NAMALWA (cell line): ENCODE data around the gene AGTPBP1.
A peak's percentile ranks its signal among the peaks of the same experiment; 100 is the strongest.
"Not testable (repeated sequence)": the region's sequence is repeated elsewhere in the genome, so short reads cannot be mapped to it uniquely, and the experiment has no call there.

Experiments used
- DNase-seq: peaks from one replicate; pipeline ENCODE4 v3.0.0-alpha.2; 2015; ENCODE audit warnings: low spot score

Gene AGTPBP1

GRCh38 chr9:85719411-85719810 lies 22.3 kb downstream of the AGTPBP1 start:
- DNase-seq = not testable (repeated sequence)

DNA sequence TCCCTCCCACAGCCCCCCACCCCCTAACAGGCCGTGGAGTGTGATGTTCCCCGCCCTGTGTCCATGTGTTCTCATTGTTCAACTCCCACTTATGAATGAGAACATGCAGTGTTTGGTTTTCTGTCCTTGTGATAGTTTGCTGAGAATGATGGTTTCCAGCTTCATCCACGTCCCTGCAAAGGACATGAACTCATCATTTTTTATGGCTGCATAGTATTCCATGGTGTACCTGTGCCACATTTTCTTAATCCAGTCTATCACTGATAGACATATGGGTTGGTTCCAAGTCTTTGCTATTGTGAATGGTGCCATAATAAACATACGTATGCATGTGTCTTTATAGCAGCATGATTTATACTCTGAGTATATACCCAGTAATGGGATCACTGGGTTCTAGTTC lies 23.9 kb downstream of the AGTPBP1 start:
- not testable (repeated sequence) for DNase-seq

DNA sequence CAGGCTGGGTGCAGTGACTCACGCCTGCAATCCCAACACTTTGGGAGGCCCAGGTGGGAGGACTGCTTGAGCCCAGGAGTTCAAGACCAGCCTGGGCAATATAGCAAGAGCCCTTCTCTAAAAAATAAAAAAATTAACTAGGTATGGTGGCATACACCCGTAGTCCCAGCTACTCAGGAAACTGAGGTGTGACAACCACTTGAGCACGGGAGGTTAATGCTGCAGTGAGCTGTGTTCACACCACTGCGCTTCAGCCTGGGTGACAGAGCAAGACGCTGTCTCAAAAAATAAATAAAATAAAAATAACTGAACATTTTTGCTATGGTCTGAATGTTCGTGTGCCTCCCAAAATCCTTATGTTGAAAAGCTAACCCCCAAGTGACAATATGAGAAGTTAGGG lies 24.5 kb downstream of the AGTPBP1 start:
- no peak for DNase-seq

- DNase-seq = peak; percentile 60
Measured at GRCh38 chr9:85716031-85716877, 25.5 kb downstream of the AGTPBP1 start.

GRCh38 chr9:85715587-85715986 lies 26.2 kb downstream of the AGTPBP1 start:
- peak; percentile 30 for DNase-seq

DNA sequence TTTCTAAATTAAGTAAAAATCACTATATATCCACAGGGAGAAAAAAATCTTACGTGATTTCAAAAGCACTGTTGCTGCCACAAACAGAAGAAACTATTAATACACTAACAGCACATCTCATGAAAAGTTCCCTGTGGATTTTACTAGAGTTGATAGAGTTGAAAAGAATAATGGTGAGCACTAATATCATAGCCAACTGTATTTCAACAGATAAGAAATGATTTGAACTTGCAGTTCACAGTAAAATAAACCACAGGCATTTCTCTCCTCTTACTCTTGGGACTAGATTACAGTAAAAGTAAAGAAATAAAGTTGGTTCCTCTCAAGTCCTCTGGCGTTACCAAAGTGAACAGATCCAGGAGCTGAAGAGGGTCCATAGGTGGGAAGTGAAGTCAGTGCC lies 27.9 kb downstream of the AGTPBP1 start:
- no peak for DNase-seq

DNA sequence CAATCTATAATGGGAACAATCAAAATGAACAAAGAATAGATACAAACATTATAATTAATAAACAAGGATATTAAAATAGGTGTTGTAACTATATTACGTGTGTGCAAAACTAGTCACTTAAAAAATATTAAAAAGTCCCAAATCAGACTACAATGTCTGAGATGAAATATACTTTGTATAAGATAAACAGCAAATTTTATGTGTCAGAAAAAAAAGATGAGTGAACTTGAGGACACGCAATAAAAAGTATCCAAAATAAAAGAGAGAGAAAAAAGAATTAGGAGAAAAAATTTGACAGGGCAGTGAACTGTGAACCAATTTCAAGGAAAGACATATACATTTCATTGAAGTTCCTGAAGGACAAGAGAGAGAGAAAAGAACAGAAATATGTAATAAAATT lies 37.0 kb downstream of the AGTPBP1 start:
- no peak for DNase-seq

GRCh38 chr9:85703398-85703797 lies 38.4 kb downstream of the AGTPBP1 start:
- no peak for DNase-seq

DNA sequence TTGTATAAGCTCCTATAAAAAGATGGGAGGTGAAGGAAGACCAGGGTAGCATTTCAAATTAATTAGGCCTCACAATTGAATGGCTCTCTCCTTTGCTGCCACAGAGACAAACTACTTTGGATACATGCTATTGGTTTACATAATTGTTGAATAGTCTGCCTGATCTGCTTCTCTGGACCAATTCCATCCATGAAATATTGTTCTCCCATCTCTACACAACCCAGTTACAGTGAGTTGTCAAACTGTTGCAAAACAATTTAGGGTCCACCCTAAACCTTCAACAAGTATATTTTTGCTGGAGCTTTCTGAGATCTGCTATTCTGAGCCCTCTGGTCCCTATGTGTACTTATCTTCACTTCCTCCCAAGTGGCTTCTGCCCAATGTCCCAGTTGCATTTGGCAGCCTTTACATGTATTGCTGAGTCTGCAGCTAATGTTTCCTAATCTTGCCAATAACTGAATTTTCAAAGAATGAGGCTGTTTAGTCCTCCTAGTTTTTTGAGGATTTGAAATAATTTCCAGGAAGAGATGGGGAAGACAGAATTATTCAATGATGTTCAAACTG lies 38.9 kb downstream of the AGTPBP1 start:
- DNase-seq = no peak

- DNase-seq = no peak
Measured at GRCh38 chr9:85702191-85702590, 39.6 kb downstream of the AGTPBP1 start.

DNA sequence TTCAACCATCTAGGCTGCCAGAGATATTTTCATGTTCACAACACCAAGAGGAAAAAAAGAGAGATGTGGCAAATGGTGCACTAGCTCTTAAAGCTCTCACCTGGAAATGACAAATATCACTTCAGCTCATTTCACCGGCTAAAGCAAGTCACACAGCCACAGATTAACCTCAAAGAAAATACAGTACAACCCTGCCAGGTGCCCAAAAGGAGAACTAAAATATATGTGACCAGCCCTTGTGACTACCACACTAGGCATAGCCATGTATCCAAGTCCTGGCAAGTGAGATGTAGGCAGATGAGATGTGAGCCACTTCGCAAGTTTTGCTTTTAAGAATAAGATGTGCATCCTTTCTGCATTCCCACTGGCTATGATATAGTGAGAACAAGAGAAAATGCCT lies 41.4 kb downstream of the AGTPBP1 start:
- DNase-seq = peak; percentile 10

GRCh38 chr9:85688361-85688760 lies 53.4 kb downstream of the AGTPBP1 start:
- no peak for DNase-seq

DNA sequence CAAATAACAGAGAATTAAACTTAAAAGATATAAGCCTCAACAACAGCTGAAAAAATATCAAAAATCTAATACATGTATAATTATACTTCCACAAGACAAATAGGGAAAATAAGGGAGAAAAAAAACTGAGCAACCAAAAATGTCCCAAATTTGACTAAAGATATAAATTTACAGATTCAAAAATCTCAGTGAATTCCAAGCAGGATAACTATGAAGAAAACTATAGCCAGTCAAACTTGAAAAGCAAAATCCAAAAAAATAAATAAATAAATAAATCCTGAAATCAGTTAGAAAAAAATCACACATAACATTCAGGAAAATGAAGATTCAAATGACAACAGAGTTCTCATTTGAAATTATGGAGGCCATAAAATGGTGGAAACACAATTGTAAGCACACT lies 56.7 kb downstream of the AGTPBP1 start:
- no peak for DNase-seq

DNA sequence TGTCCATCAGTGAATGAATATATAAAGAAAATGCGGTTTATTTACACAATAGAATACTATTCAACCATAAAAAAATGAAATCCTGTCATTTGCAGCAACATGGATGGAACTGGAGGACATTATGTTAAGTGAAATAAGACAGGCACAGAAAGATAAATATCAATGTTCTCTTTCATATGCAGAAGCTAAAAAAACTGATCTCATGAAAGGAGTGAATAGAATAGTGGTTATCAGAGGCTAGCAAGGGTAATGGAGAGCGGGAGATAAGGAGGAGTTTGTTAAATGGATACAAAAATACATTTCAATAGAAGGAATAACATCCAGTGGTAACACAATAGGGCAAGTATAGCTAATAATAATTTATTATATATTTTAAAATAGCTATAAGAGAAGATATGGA lies 65.0 kb downstream of the AGTPBP1 start:
- no peak for DNase-seq

- no peak for DNase-seq
Measured at GRCh38 chr9:85667374-85667773, 74.4 kb downstream of the AGTPBP1 start.

DNA sequence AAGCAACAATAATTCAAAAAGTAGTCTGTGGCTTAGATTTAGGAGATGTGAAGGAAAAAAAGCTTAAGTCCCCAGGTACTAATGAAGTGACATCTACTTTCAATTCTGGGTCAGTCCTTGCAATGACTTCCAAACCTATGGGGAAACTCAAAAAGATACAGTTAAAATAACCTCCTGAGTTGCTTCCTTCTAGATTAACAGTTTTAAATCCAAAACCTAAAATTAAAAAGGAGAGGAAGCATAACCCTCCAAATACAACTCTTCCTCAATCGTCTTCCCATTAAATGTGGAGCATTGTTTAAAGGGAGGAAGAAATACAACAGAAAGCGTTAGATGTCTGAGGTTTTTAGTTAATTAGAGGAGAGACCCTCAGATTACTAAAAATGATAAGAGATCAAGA lies 75.7 kb downstream of the AGTPBP1 start:
- no peak for DNase-seq

- no peak for DNase-seq
Measured at GRCh38 chr9:85662573-85662972, 79.2 kb downstream of the AGTPBP1 start.

GRCh38 chr9:85658716-85659115 lies 83.0 kb downstream of the AGTPBP1 start:
- no peak for DNase-seq

- no peak for DNase-seq
Measured at GRCh38 chr9:85653153-85653552, 88.6 kb downstream of the AGTPBP1 start.

DNA sequence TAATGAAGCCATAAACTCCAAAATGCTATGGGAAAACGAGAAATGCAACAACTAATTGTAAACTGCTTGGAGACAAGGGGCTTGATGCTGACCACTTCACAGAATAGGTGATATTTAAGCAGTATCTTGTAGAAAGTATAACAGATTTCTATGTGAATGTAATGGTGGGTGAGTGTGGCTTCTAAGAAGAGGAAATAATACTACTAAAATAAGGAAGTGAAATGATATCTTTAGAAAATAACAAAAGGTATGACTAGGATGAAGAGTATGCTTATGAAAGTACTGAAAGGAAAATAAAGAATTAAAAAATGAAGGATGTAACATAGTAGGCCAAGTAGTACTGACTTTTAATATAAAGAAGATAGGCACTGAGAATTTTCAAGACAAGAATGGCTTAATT lies 94.2 kb downstream of the AGTPBP1 start:
- DNase-seq = peak; percentile 6

- DNase-seq = no peak
Measured at GRCh38 chr9:85645909-85646627, 95.7 kb downstream of the AGTPBP1 start.

GRCh38 chr9:85640425-85640824 lies 101.3 kb downstream of the AGTPBP1 start:
- no peak for DNase-seq

DNA sequence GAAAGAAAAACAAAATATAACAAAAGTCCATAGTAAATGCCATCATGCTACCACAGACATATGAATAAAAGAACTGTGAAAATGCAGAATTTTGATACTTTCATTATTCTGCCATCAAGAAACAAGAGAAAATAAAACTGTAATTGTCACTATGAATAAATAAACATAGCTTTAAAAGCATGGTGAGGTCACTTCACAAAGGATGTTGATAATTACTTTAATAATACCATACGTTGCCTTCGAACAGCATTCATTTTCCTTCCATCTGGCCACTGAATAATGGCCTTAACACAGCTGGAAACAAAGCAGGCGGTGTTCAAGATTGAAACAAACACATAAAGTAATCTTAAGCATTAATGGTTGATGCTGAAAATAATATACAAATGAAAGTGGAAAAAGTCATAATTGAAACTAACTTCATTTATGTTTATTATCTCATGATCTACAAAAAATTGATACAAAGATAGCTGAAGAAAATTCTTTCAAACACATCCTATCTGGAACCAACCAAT lies 102.0 kb downstream of the AGTPBP1 start:
- DNase-seq = no peak
